Measurements from ENCODE around the gene PACSIN1. TPM values are rescaled to one million over a fixed set of nuclear protein-coding genes. Genes with fewer than 3 reads are reported as not detected.

The PACSIN1 gene
- polyA plus RNA-seq, 4 donors, result 0.72 to 0.97 (median 0.82) TPM

DNA sequence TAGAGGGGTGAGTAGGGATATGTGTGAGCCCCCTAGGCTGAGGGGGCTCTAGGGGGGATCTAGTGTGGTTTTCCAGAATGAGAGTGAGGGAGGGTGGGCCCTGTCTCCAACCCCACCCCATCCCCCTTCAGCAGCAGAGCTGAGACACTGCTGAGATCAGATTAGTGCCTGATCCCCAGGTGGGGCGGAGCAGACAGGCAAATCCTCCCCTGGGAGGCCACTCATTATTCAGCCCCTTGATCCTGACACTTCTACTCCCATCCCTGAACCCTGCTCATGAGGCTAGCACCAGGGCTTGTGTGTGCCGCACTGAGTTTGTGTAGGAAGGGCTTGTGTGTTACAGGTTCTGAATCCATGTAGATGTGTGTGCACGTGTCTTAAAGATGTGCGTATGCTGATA, 47.8 kb downstream of the PACSIN1 start:
- no peak for DNase-seq (ENCODE audit: low read depth in 4 of 4, low spot score in 3 of 4)

DNA sequence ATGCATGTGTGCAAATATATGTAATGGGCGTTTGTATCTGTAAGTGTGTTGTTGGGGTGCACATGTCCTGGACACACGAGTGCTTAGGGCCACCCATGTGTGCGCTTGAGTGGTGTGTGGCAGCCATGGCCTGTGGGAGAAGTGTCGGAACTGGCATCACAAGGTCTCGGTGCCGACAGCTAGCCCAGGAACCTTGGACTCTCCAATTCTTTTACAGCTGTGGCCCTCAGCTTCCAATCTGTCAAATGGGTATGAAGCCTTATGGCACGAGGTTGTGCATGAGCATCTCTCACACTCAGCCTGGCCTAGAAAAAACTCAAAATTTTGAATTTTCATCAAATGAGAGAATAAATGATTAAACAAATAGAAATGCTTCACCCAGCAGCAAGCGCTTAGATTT, 48.2 kb downstream of the PACSIN1 start:
- no peak for DNase-seq (ENCODE audit: low read depth in 4 of 4, low spot score in 3 of 4)

DNA sequence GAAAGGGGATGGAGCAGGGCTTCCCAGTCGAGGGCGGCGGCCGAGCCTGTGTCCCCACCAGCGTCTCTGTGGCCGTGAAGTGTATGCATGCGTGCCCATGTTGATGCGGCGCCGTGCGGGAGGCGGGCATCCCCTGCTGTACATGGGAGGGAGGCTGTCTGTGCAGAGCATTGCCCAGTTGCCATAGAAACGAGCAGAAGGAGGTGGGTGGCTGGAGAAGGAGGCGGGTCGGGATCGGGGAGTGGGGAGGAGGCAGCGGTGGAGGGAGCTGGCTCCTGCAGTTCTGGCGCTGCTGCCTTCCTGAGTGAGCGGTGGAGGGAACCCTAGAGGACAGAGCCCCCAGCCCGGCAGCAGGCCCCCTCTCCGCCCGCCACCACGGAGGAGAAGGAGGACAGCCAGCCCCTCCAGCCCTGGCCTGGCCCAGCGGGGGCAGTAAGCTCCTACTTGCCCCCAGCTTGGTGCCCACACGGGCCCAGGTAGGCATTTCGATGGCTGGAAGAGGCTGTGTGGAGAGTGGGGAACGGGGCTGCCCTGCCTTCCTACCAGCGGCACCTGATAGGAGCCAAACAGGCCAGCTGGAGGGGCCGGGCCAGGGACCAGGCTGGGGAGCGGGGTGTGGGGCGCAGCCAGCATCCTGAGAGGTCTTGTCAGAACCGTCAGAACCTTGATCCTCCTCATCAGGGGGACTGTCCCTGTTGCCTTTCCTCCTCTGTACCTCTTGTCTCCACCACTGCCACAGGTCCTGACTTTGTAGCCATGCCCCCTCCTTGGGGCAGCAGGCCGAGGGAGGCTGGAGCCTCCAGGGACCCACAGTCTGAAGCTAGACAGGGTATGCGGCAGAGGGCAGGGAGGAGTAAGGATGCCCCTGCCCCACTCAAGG, 49.0 kb downstream of the PACSIN1 start:
- peak in 3 of 4 donors; percentile 43 to 55 (median 53) for DNase-seq (ENCODE audit: low read depth in 4 of 4, low spot score in 3 of 4)

DNA sequence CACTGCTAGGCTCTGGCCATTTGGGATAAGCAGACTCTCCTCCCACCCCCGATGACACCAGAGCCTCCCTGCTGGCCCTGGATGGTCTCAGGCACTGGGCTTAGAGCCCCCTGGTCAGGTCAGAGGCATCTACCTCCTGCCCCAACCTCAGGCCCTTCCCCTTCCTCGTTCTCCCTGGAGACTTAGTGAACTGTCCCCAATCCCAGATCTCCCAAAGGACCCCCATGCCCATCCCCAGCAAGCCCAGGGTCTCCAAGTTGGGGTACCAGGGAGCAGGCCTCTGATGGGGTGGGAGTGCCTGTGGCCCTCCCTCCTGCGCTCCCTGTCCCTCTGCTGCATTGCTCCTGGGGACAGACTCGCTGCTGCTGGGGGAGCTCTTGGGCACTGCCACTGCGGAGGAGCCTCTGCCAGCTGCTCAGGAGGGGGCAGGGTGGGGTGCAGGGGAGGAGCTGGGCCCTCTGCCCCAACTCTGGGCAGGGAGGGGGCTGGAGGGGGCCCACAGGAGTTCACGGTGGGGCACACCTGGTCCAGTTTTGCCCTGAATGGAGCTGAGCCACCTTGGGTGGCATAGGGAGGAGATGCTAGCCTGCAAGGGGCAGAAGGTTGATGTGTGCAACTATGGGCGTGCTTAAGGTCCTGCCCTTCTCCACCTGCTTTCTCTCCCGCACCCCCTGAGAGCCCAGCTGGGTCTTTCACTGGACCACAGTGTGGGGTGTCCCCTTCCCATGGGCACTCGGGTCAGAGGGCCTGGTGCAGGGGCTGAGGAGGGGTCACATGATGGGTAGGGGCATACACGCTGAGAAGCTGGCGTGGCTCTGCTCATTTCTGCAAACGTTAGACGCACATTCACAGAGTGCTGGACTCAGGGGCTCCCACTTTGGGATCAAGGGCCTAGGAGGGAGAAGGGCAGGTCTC, 49.9 kb downstream of the PACSIN1 start:
- no peak for DNase-seq (ENCODE audit: low read depth in 4 of 4, low spot score in 3 of 4)

DNA sequence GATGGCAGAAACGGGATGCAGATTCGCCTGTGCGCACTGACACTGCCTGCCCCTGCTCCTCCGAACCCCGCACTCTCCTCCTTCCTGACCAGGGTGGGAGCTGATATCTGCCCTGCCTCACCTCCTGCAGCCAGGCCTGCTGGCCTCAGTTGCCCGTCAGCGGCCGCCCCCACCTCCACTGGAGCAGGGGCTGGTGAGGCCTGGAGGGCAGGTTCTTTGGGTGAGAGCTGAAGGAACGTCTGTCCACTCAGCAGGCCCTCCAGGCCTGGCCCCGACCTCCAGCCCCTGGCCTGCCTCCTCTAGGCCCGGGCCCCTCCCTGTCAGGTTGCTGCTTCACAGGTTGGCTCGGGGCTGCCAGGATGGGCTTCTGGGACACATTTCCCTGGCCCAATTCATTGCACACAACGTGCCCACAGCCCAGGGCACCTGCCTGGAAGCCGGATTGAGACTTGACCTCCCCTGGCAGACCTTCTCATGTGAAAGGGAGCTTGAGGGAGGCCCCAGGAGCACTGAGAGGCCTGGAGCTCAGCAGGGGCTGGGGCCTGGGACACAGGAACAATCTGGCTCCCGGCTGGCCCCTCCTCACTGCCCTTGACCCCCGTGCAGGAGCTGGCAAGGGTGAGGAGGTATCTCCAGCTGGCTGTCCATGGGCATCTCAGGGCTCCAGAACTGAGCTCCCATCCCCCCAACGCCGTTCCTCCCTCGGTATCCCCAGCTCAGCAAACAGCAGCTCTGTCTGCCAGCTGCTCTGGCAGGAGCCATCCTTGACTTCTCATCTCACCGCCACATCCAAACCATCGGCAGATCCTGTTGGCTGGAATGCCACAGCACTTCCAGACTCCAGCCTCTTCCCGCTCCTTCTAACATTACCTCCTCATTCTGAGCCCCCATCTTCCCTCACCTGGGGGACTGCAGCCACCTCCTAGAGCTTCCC, 50.8 kb downstream of the PACSIN1 start:
- no peak for DNase-seq (ENCODE audit: low read depth in 4 of 4, low spot score in 3 of 4)

DNA sequence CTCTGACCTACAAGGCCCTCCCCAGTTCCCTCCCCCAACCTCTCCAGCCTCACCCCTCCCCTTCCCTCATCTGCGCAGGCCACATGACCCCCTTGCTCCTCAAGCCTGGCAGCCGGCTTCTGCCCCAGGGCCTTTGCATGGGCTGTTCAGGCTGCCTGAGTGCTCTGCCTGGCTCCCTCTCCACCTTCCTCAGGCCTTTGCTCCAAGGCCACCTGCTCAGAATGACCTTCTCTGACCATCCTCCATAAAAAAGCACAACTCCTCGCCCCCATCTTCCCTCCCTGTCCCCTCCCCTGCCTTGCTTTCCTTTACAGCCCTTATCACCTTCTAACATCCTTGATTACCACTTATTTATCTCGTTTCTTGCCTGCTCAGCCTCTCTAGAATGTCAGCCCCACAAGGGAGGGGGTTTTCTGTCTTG, 51.6 kb downstream of the PACSIN1 start:
- DNase-seq (ENCODE audit: low read depth in 4 of 4, low spot score in 3 of 4), result no peak

DNA sequence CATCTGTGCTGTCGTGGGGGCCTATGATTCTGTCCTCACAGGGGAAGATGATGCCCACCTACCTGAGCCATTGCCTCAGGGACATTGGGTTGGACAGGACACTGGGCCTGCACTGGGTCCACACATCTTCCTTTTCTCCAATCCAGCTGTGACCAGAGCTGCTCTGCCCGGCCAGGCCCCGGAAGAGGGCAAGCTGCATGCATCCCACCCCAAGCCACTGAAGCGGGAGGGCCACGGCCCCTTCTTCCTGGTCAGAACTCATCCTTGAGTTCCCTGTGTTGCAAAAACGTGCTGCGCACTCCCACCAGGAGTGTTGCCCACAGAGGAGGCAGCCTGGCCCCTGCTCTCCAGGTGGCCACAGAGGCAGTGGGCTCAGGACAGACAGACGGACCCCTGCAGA, 52.1 kb downstream of the PACSIN1 start:
- no peak for DNase-seq (ENCODE audit: low read depth in 4 of 4, low spot score in 3 of 4)

DNA sequence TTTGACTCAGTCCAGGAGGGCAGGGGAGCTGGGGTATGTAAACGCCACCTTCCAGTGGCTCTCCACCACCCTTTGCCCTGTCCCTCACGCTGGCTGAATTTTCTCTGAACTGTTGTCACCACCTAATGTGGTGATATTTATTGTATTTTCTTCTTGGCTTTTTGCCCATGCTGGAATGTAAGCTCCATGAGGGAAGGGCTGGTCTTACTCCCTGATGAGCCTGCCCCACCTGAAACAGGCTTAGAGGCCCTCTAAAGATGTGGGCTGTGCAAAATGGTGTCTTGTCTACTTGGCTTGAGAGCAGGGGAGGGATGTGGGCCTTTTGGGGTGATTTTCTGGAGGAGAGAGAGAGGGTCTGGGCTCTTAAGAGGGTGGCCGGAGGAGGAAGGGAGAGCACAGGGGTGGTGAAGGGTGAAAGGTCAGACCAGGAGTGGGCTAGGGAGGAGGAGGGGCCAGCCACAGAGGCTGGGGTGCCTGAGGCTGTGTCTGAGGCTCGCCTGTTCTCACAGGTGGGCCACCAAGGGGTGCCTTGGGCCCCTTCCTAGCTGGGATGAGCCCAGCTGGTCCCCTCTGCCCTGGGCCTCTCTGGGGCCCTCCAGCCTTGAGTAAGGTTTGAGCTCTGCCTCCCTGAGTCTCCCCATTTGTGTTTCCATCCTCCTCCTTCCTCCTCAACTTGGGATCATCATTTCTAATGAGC, 52.9 kb downstream of the PACSIN1 start:
- DNase-seq (ENCODE audit: low read depth in 4 of 4, low spot score in 3 of 4), result no peak

DNA sequence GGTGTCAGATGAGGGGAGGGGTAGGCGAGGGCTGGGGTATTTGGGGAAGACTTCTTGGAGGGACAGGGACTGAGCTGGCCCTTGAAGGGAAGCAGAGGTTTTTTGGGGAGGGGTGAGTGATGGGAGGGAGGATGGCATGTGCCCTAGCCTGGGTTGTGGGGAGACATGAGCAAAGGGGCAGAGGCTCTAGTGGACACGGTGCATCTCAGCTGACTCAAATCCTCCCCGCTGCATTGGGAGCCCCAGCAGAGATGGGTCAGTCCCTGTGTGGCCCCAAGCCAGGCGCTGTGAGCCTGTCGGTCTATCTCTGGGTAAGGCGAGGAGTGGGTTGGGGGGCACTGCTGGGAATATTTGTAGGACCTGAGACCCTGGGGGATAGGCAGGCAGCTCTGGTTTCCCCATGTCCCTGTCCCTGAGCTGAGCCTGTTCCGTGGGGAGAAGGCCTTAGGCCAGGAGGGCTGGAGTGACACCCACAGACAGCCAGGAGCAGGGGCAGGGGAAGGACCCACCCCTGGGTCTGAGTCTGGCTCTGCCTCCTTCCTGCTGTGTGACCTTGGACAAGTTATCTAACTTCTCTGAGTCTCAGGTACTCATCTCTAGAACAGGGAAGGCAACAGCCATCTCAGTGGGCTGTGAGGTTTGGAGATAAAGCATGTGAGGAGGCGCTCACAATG, 54.2 kb downstream of the PACSIN1 start:
- DNase-seq (ENCODE audit: low read depth in 4 of 4, low spot score in 3 of 4), result no peak

DNA sequence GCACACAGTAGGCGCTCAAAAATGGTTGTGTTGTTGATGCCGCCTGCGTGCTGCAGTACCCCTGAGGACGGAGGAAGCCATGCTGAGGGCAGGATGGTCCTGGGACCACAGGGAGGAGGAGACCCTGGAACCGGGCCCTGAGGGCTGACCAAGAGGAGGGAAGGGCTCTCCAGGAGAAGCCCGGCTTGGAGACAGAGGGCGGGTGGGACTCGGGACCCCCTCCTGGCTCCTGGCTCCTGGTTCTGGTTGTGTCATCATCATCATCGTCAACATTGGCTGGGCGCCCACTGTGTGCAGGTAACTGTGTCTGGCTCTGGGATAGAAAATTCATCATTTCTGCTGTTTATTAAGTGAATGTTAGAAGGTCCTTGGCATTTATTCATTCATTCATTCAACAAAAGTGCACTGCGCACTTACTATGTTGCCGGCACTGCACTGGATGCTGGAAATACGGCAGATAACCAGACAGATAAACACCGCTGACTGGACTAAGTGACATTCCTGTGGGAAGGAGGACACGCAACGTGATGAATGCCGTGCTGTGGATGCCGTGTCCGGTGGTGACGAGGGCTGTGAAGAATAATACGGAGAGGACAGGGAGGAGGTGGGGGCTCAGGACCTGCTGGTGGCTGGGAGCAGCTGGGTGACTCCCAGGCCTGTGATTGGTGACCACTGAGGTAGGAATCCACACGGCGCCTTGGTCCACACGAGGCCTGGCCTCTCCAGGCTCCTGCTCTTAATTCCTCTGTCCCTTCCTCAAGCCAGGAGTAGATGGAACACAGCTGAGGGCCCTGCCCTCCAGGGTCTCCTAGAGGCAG, 55.0 kb downstream of the PACSIN1 start:
- DNase-seq (ENCODE audit: low read depth in 4 of 4, low spot score in 3 of 4), result no peak

DNA sequence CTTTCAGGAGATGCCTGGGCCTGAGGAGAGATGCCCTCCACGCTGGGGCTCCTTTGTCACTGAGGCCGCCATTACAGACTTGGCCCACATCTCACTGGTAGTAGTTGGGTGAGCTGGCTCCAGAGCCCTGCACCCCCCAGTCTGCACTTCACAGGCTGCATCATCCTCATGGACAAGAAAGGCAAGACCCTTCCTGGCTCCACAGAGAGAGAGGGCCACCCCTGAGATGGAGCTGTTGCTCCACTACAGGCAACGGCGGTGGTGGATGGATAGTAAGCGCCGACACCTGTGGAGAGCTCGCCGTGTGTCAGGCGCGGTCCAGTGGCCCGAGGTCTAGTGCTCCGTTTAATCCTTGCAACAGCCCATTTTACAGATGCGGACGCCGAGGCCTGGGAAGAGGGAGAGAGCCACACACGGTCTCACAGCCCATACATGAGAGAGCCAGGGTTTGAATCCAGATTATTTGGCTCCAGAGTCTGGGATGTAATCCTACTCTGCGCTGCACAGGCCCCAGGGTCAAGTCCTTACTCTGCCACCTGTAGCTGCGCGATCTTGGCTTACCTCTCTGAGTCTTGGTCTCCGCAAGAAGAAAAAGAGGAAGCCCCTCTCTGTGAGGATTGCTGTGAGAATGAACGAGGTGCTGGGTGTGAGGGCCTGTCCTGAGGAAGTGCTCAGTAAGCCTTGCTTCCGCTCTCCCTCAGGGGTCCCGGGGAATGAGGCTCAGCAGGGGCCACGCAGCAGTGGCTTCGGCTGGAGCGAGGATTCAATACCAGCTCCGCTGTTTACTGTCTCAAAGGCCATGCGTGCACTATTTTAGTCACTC, 55.8 kb downstream of the PACSIN1 start:
- DNase-seq (ENCODE audit: low read depth in 4 of 4, low spot score in 3 of 4), result no peak

DNA sequence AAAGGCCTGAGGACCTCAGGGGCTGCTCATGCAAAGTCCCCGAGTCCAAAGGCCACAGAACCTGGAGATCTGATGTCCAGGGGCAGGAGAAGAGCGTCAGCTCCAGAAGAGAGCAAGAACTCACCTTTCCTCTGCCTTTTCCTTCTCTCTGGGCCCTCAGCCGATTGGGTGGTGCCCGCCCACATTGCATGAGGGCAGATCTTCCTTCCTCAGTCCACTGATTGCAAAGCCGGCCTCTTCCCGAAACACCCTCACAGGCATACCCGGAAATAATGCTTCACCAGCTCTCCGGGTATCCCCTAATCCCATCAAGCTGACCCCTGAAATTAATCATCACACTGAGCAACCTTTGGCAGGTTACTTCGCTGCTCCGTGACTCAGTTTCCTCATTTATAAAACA, 56.9 kb downstream of the PACSIN1 start:
- DNase-seq (ENCODE audit: low read depth in 4 of 4, low spot score in 3 of 4), result no peak

DNA sequence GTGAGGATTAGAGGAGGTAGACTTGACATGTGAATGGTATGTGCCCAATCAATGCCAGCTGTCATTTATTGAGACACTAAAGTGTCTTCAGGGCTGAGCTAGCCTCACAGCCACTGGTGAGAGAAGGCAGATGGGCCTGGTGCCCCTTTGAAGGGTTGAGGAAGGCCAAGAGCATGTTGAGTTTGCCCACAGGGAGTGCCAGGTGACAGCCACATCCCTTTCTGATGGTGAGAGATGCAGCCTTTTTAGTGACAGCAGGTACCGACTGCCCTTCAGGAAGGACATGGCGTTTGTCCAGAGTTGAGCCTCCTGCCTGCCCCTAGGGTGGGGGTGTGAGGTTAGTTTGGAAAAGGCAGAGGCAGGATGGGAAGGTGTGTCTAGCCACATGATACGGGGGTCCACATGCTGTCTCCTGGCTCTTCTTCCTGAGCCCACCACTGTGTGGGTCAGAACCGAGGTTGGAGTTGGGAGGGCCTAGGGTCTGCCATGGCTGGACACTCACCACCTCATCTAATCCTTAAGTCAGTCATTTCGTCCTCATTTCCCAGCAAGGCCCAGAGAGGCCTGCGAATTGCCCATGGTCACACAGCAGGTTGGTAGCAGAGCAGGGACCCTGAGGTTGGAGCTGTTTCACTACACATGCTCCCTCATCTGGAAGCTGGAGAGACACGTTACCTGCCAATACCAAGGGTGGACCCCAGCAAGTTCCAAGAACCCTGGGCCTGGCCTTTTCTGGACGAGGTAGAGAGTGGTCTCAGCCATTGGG, 57.7 kb downstream of the PACSIN1 start:
- DNase-seq (ENCODE audit: low read depth in 4 of 4, low spot score in 3 of 4), result no peak

DNA sequence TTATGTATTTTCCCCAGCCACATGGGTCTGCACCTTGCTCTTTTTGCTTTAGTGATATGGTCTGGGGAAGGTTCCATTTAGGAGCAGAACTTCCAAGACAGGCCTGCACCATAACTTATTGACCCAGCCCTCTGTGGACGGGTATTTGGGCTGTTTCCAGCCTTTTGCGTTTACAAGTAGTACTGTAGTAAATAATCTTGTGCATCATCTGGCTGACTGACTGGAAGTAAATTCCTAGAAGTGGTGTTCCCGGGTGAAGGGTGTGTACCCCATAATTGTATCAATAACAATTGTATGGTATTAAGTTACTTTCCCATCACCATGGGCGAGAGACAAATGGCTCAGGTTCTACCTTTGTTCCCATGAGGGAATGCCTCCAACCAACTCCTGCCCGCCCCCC, 58.6 kb downstream of the PACSIN1 start:
- no peak for DNase-seq (ENCODE audit: low read depth in 4 of 4, low spot score in 3 of 4)

DNA sequence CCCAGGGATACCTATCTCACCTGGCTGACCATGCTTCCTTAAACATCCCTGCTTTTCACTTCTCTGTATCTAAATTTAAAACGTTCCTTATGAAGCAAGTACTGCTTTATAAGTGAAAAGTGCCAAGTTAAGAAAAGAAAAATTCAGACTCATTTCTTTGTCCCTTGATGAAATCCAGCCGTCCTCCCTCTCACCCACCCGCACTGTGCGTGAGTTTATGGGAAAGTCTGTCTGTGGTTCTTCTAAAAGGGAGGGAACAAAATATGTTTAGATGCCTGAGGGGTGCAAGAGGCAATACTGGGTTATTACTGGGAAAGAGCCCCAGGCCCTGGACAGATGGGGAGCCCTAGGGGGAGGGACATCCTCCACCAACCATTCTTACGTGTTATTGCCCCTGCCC, 59.1 kb downstream of the PACSIN1 start:
- no peak for DNase-seq (ENCODE audit: low read depth in 4 of 4, low spot score in 3 of 4)

DNA sequence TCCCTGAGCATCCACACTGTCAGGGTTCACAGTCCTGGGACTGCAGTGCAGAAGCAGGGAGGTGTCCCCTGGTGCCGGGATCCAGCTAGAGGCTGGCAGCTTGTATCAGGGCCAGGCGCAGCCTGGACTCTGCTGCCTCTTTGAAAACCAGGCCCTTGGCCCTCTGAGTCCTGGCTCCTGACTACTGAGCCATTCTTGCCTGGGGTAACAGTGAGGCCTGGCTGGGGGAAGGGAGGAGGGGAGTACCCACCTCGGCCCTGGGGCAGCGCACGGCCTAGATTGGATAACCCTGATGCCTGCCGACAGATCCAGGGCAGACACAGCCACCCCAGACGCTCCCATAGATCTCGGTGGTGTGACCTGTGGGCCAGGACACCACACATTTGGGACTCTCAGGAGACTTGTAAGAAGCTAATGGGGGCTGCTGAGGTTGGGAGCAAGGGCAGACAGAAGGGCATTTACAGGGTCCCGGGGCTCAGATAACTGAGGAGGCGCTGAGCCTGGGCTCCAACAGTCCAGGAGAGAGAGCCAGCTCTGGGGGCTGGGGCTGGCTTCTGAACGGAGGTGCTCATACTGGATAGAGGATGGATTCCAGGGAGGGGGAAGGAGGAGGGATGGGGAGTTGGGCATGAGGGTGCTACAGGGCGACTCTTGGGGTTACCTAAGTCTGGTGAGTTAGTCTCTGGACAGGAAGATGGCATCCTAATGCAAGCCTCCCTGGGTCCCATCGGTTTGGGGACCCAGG, 59.7 kb downstream of the PACSIN1 start:
- no peak for DNase-seq (ENCODE audit: low read depth in 4 of 4, low spot score in 3 of 4)
